Activated CD8-positive, alpha-beta memory T cell treated with anti-CD3 and anti-CD28 coated beads, Interleukin-2, amount 50 U/mL, for 48 hours (primary cell): ENCODE data around the gene STAT1.

Source experiments
- DNase-seq: peaks from one replicate; pipeline ENCODE4 v3.0.0-alpha.2; 2020

Gene STAT1

DNA sequence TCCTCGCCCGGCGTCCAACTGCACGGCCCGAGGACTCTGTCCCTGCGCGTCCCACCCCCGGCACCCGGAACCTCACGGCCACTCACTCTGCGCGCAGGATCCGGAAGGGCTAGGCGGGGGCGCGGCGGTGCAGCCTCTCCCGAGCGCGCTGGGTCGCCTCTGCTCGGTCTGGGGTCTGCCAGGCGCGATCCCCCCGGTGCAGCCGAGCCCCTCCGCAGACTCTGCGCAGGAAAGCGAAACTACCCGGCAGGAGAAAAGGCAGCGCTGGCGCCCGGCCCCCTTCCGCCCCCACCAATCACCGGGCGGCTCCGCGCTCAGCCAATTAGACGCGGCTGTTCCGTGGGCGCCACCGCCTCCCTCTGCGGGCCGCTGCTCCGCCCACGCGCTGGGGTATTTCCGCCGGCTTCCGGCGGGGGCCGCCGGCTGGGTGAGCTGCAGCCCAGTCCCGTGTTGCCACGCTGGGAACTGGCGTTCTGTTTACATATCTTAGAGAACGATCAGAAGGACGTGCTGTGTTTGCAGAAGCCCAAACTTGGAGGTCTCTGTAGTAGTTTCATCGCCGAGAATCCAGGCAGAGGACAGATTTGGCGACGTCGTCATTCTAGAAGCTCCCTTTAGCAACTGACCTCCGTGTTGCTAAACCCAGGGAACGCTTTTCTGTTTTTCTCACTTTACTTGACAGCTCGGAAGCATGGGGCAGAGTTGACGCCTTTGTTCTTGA is at the start of gene STAT1:
Gene STAT1 (minus strand): TSS at position 240 of the 721 bp plus-strand sequence. CDS start 4,168 bp downstream, outside the sequence.
- DNase-seq, result peak; percentile 100

DNA sequence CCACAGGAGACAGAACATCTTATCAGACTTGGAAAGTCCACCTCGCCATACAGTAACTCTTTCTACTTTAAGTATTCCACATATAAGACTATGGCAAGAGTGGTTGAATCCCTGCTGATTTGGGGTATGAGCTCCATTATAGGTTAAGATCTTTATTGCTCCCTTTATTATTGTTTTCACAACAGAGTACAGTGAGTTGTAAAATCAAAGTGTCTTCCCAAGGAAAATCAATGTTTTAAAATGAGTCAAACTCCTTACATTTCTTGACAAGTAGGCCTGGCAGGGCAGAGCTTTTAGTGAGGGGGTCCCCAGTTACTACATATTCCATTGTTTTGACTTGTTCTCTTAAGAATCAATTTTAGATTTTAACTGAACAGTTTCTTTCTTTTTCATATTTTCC is 49.6 kb upstream of the STAT1 start:
- no peak for DNase-seq

DNA sequence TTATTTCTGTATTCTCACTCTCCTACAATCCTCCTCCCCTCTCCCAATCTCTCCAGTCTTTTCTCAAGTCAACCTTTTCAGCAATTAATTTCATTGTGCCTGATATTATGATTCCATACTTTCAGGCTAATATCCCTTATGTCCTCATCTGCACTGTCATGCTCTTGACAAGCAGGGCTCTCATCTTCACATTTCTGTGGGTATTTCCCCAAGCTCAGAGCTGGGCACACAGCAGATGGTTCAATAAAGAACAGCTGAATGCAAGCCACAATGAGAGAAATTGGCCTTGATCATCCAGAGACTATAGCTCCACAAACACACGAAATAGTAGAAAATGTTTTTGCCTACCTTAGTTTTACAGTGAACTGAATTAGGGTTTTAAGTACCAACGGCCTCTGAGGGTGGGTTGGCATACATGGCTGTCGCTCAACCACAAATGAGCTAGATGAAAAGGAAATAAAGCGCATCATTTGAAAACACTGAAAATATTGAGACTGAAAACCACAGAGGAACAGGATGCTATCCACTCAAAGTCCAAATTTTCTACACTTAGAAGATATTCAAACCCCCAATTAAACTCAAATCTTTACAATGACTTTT is 47.5 kb upstream of the STAT1 start:
- no peak for DNase-seq

- DNase-seq, result no peak
These were observed 45.3 kb upstream of the STAT1 start for GRCh38 chr2:191059308-191059707.

GRCh38 chr2:191056228-191056627 is 42.3 kb upstream of the STAT1 start:
- DNase-seq, result no peak

- no peak for DNase-seq
These were observed 39.3 kb upstream of the STAT1 start for GRCh38 chr2:191053256-191053655.

GRCh38 chr2:191051825-191052778 is 38.1 kb upstream of the STAT1 start:
- DNase-seq, result no peak

GRCh38 chr2:191051177-191051576 is 37.2 kb upstream of the STAT1 start:
- no peak for DNase-seq

- no peak for DNase-seq
These were observed 36.6 kb upstream of the STAT1 start for GRCh38 chr2:191050640-191050987.

DNA sequence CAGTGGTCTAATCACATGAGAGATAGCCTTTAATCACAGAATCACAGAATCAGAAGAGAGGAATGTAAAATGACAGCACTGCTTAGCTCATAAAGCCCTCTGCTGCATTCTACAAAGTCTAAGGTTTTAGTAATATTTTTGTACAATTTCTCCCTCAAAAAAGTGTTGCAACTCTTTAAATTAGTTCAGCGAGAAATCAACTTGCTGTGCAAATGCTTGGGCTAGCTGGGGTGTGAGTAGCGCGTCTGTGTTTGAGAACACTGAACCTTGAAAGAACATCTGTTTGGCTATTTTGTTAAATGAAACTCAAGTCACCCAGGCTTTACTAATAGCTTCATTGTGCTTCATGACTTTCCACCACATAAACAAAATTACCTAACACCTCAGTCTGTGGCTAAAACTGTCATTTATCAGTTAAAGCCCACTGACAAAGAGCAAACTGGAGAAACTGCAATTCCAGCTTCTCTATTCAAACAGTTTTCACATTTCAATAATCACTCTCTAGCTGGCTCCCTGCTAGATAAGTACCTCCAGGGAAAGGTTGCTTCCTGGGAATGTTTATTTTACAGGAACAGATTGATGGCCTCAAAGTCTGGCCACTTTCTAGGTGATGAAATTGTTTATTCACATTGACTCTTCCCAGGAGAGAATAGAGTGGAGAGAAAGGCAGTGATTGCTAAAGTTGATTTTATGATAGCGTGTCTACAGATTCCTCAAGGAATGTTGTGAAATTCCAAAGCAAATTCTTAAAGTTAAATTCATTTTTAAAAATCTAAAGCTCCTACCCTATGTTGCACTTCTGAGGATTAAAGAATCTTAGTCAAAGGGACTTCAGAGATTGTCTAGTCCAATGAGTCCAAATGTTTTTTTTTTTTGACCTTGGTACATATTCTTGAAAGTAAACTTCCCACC is 36.0 kb upstream of the STAT1 start:
- DNase-seq, result no peak

GRCh38 chr2:191048073-191048472 is 34.1 kb upstream of the STAT1 start:
- no peak for DNase-seq

- no peak for DNase-seq
These were observed 31.2 kb upstream of the STAT1 start for GRCh38 chr2:191045141-191045540.

DNA sequence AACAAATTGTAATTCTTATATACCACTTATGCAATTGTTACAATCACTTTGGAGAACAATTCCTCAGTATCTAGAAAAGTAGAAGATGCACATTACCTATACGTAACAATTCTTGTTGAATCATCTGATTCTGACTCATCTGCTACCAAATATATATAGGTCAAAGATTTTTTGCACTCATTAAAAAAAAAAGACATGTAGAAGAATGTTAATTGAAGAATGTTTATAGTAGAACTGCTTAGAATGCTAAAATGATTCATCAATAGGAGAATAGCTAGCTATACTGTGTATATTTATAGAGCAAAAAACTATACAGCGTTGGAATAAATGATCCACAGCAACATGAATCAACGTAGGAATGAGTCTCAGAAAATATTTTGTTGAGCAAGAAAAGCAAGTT is 29.5 kb upstream of the STAT1 start:
- DNase-seq, result no peak

- no peak for DNase-seq
These were observed 27.6 kb upstream of the STAT1 start for GRCh38 chr2:191041418-191042161.

- no peak for DNase-seq
These were observed 25.6 kb upstream of the STAT1 start for GRCh38 chr2:191039616-191040015.

- DNase-seq, result no peak
These were observed 24.8 kb upstream of the STAT1 start for GRCh38 chr2:191038741-191039140.

DNA sequence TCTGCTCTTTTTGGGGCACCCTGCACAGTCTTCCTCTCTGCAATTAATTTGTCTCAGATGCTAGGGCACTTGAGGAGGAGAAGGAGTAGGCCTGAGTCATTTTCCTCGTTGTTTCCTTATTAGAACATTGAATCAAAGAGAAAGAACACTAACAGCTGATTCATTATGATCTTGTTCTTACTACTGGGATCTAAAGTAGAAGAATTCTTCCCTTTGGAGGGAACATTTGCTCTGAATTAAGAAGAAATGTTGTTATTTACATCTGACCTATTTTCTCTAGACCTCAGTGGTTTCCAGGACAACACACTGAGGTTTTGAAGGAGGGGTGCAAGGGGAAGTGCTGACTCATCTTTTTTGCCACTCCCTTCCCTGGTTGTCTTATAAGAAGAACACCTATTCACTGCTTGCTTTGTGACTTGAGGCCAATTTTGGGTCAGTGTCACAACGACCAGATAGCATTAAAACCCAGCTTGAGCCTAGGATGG is 24.3 kb upstream of the STAT1 start:
- DNase-seq, result no peak

DNA sequence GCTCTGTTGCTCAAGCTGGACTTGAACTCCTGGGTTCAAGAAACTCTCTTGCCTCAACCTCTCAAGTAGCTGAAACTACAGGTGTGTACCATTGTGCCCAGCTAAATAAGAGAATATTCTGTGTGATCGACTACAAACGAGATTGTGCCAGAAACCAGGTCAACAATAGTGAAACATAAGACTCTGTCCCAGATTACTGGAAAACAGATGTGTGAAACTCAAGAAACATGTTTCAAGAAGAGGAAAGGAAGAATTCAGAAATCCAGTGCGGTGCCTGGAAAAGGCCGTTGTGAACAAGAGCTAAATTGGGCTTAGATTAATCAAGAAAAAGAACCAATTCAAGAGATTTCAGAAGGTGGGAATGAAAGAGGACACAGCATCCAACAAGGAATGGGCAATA is 23.4 kb upstream of the STAT1 start:
- no peak for DNase-seq

- DNase-seq, result no peak
These were observed 22.4 kb upstream of the STAT1 start for GRCh38 chr2:191036363-191036762.

DNA sequence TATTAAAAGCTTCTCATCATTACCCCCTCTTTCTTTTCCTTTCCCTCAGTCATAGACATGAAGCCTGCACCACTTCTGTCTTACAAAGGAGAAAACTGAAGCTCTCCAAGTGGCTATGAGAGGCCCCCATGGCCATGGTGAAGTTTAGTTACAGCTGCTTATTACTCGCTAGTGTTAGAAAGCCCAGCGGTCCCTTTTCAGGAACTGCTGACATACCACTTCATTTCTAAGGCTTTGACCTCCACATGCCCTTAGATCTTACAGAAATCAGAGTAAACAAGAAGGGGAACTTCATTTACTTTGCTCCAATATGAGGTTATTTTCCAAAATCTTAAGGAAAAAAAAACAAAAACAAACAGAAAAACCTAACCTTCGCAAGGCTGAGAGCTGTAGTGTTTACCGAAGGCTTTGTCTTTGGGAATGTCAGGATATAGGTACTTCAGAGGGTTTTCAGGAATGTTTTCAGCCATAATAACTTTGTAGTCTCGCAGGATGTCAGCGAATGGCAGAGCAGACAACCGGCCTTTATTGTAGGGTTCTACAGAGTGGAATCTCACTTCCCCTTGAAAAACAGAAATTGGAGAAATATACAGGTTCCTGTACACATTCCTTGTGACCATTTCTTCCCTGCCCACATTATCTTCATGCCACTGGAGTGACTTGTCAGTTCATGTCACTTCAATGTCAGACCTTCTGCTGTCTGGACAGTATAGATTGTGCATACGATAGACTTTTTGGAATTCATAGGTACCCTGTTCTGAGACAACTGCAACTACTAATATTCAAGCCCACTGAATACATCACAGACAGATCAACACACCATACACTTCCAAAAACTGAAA is 18.8 kb upstream of the STAT1 start:
- DNase-seq, result no peak

DNA sequence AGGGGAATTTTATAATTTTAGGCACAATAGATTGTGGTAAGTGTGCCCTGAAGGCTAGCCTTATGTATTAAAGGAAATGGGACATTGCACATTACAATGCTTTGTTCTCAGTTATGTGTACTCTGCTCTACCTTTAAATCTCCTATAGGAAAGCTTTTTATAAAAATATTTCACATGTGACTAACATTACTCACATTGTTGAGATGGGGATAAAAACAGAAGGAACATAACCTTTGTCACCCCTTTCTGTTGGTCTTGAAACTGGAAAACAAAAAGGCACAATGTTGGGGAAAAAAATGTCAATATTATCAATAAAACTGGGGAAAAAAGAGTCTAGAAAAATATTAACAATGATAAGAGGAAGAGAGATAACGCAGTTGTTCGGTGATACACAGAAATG is 17.3 kb upstream of the STAT1 start:
- no peak for DNase-seq
